Measurements from ENCODE around the gene COA5.

COA5 gene

DNA sequence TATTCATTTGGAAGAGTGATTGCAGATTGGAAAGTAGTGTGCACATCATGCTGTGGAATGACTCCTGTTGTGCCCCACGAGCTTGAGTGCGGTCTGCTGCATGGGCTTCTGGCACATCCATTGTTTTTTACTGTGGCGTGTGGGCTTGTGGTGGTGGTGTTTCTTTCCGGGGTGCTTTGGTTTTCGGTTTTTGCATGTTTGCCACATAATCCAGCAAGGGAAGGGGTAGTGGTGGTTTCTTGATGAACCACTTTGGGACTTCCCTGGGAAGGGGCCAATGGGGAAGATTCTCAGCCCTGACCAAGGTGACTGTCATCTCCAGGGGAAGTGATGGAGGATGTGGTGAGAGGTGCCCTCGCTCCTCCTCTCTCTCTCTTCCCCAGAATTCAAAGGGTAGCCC is 57.0 kb downstream of the COA5 start:
- no peak for DNase-seq (ENCODE audit: low spot score)

DNA sequence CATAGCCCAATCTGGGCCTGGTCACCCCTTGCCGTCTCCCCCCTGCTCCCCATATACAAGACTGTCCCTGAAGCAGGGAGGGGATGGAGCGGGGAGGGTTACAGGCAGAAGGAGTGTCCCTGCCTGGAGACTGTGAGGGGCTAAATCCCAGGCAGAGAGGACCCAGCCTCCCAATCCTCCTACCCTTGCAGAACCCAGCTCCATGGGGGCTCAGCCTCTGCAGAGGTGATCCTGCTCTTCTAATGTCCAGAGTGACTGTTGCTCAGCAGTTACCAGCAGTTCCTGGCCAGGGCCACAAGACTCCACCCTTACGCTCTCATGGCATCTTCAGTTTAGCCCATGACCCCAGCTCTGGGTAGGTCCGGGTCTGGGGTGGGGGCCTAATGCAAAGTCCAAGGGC is 58.1 kb downstream of the COA5 start:
- no peak for DNase-seq (ENCODE audit: low spot score)
